HG03196 (cell line): ENCODE measurements around the gene RELL2.

ENCODE experiments used
- ATAC-seq: cut with Tn5 transposase; IDR thresholded peaks from one replicate; pipeline ENCODE4 v1.9.1; 2021; ENCODE audit not compliant: unreplicated experiment

Gene RELL2

GRCh38 chr5:141618804-141619554 is 17.8 kb upstream of the RELL2 start, which contains the start of gene DIAPH1:
Gene DIAPH1, minus strand, starts transcription at chr5:141619000. Its CDS starts 86 bp downstream, at chr5:141618914.
- peak; percentile 75 for ATAC-seq

- no peak for ATAC-seq
Observed at GRCh38 chr5:141623186-141623585, 13.6 kb upstream of the RELL2 start.

GRCh38 chr5:141623611-141624010 is 13.2 kb upstream of the RELL2 start:
- ATAC-seq = no peak

- no peak for ATAC-seq
Observed at GRCh38 chr5:141628175-141628788, 8.5 kb upstream of the RELL2 start.

GRCh38 chr5:141630570-141631140 is 6.1 kb upstream of the RELL2 start:
- no peak for ATAC-seq

GRCh38 chr5:141632650-141633049 is 4.1 kb upstream of the RELL2 start:
- ATAC-seq = no peak

DNA sequence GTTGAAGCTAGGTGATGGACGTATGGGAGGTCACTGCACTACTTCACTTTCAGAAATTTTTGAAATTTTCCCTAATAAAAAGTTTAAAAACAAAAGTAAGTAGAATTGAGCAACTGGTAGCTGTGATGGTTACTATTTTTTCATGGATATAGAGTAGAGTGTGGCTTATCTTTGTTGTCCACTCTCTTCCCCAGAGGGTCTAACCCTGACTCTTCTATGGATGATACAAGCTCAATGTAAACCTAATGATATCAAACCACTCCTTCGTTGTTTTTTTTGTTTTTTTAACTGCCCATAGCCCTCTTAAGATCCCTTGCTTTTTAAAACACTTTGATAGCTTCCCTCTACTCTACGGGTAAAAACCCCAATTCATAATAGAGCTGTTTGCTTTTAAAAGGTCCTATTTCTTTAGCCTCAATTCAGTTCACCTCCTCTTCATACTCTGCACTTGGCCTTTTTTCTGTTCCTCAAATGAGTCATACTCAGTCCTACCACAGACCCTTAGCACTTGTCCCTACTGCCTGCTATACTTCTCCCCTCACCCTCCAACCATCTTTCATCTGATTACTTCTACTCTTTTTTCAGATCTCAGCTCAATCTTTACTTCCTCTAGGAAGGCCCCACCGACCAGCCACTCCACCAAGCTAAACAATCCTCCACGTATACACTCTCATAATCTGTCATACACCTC is 2.8 kb upstream of the RELL2 start:
- peak; percentile 61 for ATAC-seq

DNA sequence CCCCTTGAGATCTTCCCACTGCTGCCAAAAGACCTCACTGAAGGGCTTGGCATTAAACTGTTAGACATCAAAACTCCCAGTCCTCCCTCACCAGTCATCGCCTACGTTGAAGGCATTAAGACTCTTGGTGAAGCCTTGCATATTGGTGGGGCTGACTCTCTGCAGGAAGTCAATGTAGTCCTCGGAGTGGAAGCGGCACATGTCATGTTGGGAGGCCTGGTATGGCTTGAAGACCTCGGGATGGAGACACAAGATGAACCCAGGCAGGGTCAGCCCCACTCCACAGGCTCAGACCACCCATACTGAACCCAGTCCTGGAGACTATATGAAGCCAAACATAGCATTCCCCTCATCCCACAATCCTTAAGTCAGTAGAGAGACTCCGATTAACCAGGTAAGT is 2.1 kb upstream of the RELL2 start:
- no peak for ATAC-seq

DNA sequence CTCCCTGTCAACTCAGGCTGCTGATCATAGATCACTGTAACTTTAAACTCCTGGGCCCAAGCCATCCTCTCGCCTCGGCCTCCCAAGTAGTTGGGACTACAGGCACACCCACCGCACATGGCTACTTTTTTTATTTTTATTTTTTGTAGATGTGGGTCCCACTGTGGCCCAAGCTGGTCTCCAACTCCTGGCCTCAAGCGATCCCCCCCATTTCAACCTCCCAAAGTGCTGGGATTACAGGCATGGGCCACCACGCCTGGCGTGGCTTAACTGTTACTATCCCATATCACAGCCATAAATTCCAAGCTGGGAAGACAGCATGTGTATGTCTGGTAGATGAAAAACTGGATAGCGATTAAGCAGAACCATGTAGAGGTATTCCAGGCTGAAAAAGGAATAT is 1.2 kb upstream of the RELL2 start:
- ATAC-seq = no peak

GRCh38 chr5:141636106-141636412 is 738 bp upstream of the RELL2 start:
- ATAC-seq = no peak

- peak; percentile 11 for ATAC-seq
Observed at GRCh38 chr5:141637123-141637766, 448 bp downstream of the RELL2 start.

DNA sequence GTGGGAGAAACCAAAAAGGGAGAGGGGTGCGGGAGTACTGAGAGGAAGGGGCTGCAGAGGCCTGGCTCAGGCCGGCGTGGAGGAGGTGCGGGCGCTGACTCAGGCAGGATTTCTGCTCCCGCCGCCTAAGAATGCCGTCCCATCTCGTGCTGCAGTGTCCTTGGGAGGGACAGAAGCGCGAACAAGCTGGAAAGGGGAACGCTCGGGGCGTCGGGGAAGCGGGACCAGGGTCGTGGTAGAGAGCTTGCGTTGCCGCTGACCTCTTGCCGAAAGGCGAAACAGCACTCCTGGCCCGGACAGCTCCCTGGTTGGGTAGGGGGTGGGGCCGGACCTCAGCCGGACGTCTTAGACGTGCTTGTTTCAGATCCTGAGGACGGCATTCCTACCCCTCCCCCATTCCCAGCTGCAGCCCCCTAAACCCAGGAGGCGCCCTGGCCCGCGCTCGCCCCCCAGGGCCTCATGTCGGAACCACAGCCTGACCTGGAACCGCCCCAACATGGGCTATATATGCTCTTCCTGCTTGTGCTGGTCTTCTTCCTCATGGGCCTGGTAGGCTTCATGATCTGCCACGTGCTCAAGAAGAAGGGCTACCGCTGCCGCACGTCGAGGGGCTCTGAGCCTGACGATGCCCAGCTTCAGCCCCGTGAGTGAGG is 1.1 kb downstream of the RELL2 start:
- no peak for ATAC-seq

DNA sequence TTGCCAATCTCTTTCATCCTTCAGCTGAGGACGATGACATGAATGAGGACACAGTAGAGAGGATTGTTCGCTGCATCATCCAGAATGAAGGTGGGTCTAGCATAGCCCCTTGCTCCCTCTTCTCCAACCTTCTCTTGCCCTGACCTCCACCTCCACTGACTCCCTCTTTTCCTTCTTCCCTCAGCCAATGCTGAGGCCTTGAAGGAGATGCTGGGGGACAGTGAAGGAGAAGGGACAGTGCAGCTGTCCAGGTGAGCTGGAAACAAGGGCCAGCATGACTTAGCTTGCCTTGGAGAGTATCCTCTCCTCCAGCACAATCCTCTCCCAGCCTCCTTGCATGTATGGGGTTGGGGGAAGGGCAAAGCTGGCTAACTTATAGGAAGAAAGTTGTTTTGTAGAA is 2.0 kb downstream of the RELL2 start:
- no peak for ATAC-seq

DNA sequence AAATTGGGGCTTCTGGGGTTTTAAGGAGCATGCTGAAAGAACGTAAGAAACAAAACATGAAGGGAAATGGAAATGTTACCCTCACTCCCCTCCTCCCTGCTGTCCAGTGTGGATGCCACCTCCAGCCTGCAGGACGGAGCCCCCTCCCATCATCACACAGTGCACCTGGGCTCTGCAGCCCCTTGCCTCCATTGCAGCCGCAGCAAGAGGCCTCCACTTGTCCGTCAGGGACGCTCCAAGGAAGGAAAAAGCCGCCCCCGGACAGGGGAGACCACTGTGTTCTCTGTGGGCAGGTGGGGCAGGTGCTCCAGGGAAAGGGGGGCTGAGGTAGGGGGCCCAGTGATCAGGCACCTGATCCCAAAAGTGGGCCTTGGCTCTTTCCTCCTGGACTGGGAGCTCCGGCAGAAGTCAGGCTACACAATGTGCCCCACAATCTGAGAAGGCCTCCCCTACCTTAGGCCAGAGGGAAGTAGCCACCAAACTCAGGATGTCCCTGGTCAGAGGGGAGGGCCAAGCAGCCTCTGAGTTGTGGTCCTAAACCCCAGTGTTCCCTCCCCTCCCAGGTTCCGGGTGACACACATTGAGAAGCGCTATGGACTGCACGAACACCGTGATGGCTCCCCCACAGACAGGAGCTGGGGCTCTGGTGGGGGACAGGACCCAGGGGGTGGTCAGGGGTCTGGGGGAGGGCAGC is 2.7 kb downstream of the RELL2 start:
- no peak for ATAC-seq

DNA sequence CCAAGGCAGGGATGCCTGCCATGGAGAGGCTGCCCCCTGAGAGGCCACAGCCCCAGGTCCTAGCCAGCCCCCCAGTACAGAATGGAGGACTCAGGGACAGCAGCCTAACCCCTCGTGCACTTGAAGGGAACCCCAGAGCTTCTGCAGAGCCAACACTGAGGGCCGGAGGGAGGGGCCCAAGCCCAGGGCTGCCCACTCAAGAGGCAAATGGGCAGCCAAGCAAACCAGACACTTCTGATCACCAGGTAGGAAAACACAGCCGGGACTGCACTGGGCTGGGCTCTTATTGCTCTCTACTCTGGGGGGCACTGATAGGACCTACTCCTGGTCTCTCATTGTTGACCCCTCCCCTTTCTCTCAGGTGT is 3.2 kb downstream of the RELL2 start:
- no peak for ATAC-seq

GRCh38 chr5:141640698-141641097 is 3.9 kb downstream of the RELL2 start:
- ATAC-seq = no peak

DNA sequence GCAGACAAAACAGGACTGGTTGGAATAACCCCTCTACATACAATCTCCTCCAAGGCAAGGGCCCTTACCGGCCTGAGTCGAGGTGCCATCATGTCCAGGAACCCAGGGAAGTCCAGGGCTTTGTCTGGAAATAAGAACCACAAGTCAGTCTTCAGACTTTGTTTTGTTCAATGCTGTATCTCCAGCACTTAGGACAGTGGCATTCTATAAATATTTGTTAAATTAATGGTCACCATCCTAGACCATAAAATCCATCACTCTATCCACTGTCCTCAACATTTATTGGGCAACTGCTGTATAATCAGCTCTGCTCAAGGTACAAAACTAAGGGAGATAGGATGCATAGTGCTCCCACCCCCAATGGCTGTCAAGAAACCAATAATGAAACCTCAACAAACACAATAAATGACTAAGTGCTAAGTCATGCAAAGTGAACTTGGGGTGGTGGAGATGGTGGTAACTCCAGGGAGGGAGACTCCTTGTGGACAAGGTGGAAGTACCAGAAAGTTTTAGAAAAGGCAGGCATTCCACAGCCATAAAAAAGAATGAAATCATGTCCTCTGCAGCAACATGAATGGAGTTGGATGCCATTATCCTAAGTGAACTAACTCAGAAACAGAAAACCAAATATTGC is 5.0 kb downstream of the RELL2 start:
- ATAC-seq = peak; percentile 48

DNA sequence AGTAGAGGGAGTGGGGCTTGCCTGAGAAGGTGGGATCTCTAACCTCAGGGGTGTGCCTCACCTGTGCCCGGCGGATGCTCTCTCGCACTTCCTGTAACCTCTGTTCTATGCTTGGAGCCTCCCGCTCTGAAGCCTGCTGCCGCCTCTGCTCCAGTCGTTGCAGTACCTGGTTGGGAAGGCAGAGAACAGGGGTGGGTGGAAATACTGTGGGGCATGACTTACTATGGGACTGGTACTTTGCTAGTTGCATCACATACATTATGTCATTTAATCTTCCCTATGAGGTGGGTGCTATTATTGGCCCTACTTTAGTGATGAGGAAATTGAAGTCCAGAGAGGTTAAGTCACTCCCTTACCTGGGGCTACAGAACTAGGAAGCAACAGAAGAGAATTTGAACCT is 9.2 kb downstream of the RELL2 start:
- no peak for ATAC-seq

DNA sequence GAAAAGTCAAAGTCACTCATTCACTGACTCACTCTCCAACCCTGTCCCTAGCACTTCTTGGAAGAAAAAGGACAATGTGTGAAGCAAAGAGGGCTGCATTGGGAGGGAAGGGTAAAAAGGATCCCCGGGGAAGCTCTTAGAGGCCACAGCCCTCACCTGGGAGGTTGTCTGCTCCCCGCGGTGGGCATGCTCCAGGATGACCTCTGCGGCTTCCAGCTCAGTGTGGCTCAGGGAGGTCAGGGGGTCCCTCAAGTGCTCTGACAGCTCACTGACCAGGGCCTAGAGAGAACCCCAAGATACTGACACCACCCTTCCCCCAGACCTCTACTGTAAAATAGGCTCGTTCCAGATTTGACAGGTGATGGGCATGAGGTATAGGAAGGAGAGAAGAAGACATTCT is 10.4 kb downstream of the RELL2 start:
- no peak for ATAC-seq

GRCh38 chr5:141647851-141648250 is 11.1 kb downstream of the RELL2 start:
- ATAC-seq = no peak
